NCI-H2171 (cell line): ENCODE data around the gene MDP1.
"Not testable (repeated sequence)": the region's sequence is repeated elsewhere in the genome, so short reads cannot be mapped to it uniquely, and the experiment has no call there.

Source experiments
- DNase-seq: peaks from one replicate; lab custom pipeline; 2025; lab: John Stamatoyannopoulos, UW

Gene MDP1

GRCh38 chr14:24231263-24232120 lies 15.6 kb upstream of the MDP1 start:
- DNase-seq: no peak

- no peak for DNase-seq
Measured at GRCh38 chr14:24228902-24229301, 13.0 kb upstream of the MDP1 start.

GRCh38 chr14:24226473-24226872 lies 10.6 kb upstream of the MDP1 start:
- DNase-seq: no peak

- no peak for DNase-seq
Measured at GRCh38 chr14:24224618-24225071, 8.8 kb upstream of the MDP1 start.

- DNase-seq: not testable (repeated sequence)
Measured at GRCh38 chr14:24222987-24223386, 7.1 kb upstream of the MDP1 start.

DNA sequence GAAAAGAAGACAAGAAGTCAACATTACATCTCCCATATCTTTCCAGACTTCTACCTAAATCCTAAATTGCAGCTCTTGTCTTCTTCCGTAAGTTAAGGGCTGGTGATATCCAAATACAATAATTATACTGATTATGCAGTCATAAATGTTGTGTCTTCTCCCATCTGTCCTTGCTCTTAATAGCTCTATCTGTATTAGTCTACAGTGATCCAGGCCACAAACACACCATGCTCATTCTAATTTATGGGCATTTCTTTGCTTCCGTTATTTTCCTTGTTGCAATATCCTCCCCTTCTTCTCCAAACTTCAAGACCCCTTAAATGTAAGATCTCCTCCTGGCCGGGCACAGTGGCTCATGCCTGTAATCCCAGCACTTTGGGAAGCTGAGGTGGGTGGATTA lies 3.7 kb upstream of the MDP1 start:
- DNase-seq: no peak

GRCh38 chr14:24219080-24219479 lies 3.2 kb upstream of the MDP1 start:
- DNase-seq: no peak

- DNase-seq: not testable (repeated sequence)
Measured at GRCh38 chr14:24216876-24217275, 1.0 kb upstream of the MDP1 start.

DNA sequence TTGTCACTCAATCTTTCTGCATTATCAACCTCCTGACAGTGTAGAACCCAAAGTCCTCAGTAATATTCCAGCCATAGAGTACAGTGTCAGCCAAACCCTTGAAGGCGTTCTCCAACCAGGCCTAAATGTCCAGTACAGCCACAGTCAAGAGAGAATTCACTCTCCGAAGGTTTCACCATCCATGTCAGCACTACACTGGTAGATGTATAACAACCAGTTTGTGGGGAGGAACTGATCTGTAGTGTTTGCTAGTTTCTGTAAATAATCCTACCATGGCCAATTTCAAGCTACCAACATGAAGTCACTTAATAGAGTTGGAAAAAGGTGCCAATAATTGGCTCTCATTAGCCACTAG lies 456 bp upstream of the MDP1 start:
- no peak for DNase-seq

DNA sequence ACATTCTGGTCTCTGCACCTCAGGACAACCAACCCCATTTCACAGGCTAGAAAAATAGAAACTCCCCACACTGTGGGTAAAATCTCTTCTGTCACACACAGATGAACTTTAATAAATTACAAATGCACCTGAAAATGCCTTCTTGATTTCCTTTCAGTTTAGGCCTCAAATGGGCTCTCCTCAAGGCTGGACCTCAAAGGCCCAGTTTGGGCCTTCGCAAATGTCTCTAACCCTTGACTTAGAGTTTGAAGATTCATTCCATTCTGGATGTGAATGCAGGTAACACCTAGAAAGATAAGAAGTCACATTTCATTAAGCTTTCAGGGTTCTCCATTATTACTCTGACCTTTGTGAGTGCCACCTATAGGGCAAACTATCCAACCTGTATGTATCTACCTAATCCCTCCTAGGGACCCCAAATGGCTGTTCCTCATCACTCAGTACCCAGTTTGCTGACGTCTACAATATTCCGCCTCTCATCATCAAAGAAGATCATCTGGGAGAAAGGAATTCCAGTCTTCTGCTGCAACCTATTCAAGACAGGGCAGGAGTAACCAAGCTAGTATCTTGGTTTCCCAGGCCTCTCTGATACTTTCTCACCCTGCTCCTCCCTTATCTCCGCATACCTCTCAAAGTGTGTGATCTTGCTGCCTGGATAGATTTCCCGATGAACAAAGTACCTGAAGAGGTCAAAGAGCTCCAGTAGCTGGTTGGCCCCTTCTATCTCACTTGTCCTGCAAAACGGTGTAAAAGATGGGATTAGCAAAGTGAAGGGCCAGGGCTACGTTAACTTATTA lies 1.8 kb downstream of the MDP1 start:
- no peak for DNase-seq

DNA sequence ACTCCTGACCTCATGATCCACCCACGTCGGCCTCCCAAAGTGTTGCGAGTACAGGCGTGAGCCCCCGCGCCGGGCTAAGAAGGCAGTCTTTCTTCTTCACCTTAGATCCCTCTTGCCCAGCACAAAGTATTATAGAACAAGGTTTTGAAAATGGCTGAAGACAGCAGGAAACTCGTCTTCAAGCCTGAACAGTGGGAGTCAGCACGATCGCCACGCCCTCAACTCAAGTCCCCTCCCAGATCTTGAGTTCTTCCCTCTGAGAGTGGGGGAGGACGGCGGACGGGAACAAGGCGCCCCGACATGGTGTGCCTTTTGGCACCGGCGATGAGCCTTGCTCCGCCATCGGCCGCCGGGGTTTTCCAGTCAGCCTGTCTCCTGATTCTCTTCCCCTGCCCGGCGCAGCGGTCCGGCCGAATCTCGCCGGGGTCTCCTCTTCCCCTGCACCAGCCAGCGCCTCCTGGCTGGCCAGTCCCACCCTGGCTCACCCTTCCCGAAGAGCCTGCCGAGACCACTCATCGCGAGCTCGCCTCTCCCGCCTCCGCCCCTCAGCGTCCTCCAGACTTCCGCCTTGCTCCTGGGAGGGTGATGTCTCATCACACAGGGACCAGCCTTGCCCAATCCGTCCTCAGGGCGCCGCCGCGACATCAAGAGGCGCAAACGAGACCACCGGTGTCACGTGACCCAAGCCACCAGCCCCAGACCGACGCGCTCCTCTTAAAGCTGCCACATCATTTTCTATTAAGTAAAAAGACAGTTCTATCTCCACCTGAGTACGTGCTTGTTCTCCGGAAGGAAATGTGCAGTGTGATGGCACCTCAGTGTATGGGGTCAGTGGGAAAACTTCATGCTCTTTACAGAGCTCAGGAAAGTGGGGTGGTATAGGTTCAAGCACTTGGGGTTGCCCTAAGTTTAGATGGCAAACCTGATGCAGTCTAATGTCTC lies 2.7 kb downstream of the MDP1 start, which contains the start of gene CHMP4A:
Gene CHMP4A (minus strand): TSS at position 565 of the 942 bp plus-strand sequence. CDS start 49 bp downstream, at position 516.
- peak; percentile 99 for DNase-seq

DNA sequence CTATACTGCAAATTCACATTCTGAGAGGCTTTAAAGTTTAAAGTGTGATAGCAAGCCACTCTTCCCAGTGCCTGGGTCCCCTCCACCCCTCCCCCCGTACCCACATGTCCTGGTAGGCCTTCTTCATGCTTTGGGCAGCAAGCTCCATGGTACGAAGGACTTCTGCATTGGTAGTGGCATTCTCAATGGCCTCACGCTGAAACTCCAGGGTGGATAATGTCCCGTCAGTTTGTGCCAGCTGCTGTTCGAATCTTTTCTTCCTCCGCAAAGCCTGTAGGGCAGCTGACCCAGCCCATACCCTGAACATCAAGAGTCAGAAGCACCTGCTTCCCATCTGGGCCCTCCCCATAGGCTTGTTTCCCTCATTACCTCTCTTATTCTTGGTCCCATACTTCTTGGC lies 4.6 kb downstream of the MDP1 start:
- DNase-seq: no peak

DNA sequence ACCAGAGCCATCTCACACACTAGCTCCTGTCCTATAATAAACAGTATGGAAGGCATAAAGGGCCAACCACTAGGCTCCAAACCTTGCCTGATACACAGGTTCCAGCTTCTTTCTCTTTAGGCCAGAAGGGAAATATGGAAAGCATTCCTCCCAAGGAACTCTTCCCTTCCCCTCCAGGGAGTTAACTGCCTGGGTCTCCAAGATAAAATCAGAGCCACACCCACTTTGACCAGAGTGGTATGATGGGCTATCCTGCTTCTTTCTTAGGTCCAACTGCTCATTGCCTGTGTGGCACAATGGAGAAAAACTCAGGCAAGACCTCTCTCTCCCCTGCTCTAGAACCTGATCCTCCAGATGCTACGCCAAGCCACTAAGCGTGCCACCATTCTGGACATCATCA lies 8.2 kb downstream of the MDP1 start:
- DNase-seq: no peak

DNA sequence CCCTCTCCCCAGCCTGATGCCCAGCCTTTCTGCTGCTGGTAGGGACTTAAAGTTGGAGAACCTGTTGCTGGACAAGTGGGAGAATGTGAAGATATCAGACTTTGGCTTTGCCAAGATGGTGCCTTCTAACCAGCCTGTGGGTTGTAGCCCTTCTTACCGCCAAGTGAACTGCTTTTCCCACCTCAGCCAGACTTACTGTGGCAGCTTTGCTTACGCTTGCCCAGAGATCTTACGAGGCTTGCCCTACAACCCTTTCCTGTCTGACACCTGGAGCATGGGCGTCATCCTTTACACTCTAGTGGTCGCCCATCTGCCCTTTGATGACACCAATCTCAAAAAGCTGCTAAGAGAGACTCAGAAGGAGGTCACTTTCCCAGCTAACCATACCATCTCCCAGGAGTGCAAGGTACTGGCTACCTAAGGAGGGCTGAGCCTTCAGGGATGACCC lies 8.7 kb downstream of the MDP1 start:
- DNase-seq: no peak

DNA sequence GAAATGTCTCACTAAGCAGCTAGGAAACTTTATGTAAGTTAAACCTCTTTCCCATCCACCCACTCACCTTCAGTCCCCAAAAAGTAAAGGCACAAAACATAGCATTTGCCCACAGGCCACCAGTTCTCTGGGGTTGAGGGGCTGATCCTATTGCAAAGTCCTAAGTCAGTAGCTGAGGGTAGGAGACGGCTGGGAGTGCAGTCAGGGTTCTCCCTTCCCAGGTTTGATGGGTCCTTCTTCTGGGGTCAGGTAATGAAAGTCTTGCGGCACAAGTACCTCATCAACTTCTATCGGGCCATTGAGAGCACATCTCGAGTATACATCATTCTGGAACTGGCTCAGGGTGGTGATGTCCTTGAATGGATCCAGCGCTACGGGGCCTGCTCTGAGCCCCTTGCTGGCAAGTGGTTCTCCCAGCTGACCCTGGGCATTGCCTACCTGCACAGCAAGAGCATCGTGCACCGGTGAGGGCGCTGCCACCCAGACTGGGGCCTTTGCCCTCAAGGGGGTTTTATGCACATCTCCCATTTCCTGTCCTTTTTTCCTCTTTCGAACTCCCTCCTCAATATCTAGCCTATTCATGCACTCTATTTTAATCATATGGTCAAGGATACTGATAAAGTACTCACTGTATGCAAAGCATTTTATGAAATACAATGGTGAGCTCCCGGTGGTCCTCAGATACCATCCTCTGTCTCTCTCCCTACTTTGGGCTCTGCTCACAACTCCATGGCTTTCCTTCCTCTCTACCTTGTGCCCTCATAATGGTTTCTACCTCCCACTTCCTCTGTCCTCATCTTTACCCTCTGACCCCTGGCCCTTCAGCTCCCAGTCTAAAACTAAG lies 9.4 kb downstream of the MDP1 start:
- DNase-seq: no peak

DNA sequence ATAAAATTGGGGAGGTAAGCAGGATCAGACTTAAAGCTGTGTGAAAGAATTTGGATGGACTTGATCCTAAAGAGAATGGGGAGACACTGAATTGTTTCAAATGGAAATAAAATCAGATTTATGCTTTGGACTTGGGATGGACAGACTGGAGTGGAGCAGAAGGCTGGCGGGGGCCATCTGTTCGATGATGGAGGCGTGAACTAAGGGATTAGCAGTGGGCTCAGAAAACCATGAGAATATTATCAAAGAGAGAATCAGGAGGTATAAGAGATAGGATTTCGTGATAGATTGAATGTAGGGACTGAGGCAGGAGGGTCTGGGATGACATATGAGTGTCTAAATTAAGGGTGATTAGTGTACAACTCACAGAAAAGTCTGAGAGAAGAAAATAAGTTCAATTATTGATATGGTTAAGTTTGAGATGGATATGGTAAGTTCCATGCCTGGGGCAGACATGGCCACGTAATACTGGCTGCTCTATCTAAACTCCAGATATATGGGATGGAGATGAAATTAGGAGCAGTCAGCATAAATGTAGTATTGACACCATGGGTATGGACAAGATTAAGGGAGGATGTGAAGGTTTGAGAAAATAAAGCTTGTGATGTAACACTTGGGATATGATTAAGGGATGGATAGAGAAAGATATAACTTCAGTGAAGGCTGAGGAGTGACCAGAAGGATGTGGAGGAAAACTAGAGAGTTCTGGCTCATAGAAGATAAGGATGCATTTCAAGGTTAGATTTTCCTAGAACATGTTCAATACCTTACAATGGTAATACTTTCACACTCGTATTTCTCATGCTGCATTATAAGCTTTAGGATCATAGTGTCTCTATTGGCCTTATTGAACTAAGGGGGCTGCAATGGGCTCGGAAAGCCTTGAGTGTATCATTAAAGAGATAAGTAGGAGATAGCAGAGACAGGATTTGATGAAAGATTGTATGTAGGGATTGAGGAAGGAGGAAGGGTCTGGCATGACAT lies 11.4 kb downstream of the MDP1 start:
- DNase-seq: no peak

DNA sequence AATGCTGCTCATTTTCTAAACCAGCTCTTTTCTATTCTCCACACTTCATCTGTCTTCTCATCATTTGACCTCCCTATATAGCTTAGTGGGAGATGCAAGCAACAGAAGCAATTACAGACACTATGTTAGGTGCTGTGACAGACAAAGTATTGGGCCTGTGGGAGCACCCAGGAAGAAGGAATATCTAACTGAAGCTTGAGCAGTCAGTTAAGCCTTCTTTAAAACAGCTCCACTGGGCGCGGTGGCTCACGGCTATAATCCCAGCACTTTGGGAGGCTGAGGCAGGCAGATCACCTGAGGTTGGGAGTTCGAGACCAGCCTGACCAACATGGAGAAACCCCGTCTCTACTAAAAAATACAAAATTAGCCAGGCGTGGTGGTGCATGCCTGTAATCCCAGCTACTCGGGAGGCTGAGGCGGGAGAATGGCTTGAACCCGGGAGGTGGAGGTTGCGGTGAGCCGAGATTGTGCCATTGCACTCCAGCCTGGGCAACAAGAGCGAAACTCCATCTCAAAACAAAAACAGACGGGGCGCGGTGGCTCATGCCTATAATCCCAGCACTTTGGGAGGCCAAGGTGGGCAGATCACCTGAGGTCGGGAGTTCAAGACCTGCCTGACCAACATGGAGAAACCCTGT lies 12.5 kb downstream of the MDP1 start:
- DNase-seq: not testable (repeated sequence)

GRCh38 chr14:24202538-24202937 lies 13.3 kb downstream of the MDP1 start:
- DNase-seq: not testable (repeated sequence)
